Measurements from ENCODE around the gene SRBD1.

The SRBD1 gene

DNA sequence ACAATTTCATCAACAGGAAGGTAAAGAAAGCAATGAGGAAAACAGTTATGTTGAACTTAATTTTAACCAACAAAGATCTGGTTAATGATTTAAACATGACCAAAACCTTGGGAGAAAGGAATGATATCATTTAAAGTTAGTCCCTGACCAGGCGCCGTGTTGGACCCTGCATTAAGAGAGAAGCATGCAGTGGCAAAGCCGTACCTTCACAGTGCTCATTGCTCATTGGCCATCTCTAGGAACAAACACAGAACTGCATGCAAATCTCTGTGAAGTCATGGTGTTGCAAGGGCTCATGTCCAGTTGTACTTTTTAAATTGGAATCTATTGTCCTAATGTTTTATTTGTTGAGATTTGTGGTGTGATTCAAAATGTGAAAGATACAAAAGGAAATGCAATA lies 12.0 kb upstream of the SRBD1 start:
- H3K4me3 ChIP-seq (ENCODE audit: low read depth, low read length), result no peak overlapping the region
- DNase-seq (ENCODE audit: low read depth), result no peak
- TF ChIP-seq, protein P1, sequence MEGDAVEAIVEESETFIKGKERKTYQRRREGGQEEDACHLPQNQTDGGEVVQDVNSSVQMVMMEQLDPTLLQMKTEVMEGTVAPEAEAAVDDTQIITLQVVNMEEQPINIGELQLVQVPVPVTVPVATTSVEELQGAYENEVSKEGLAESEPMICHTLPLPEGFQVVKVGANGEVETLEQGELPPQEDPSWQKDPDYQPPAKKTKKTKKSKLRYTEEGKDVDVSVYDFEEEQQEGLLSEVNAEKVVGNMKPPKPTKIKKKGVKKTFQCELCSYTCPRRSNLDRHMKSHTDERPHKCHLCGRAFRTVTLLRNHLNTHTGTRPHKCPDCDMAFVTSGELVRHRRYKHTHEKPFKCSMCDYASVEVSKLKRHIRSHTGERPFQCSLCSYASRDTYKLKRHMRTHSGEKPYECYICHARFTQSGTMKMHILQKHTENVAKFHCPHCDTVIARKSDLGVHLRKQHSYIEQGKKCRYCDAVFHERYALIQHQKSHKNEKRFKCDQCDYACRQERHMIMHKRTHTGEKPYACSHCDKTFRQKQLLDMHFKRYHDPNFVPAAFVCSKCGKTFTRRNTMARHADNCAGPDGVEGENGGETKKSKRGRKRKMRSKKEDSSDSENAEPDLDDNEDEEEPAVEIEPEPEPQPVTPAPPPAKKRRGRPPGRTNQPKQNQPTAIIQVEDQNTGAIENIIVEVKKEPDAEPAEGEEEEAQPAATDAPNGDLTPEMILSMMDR (IDR thresholded peaks at IDR 0.05; ENCODE audit: insufficient read depth, low read depth, low read length, missing control alignments), result no peak

DNA sequence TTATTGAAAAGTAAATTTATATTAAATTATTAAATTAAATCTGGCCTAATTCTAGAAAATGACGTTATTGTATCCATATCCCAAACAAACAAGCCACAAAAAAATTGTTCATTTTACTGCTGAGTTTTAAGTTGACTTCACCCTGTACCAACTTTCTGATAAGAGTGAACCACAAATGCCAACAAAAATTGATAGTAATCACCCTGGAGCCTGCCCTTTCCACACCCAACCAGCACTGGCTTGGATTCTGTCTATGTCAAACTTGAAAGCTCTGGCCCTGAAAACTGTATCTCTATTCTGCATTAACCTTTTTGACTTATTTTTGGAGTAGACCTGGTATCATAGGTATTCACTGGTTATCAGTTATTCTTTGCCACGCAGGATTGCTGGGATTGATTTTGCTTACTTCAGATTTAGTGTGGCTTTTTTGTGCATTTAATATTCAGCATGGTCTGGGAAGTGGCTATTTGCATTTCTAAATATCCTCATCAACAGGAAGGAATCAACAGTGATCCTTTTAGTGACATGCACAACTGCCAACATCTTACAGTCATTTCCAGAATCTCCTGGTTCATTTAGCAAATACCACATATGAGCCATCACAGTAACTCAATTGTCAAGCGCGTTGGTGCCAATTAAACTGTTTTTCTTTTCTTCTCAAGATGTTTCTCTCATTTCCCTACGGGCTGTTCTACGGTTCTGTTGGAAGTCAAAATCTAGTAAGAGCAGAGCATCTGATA lies 11.4 kb upstream of the SRBD1 start:
- no peak for DNase-seq (ENCODE audit: low read depth)
- TF ChIP-seq, protein P1 (IDR thresholded peaks at IDR 0.05; ENCODE audit: insufficient read depth, low read depth, low read length, missing control alignments), result no peak
- H3K4me3 ChIP-seq (ENCODE audit: low read depth, low read length), result no peak overlapping the region

DNA sequence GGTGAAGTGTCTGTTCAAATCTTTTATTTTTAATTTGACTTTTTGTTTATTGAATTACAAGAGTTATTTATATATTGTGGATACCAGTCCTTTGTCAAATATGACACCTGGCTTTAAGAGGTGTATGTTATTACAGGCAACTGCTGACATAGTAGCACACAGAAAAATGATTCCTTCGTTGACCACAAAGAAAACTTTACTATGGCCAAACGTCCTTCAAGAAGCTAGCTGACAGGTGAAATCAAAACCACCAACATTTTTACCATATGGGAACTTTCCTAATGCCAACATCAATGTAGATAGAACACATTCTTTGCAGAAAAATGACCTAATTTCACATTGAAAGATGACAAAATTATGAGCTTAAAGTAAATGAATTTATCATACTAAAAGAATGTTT lies 6.4 kb upstream of the SRBD1 start:
- no peak overlapping the region for H3K4me3 ChIP-seq (ENCODE audit: low read depth, low read length)
- DNase-seq (ENCODE audit: low read depth), result no peak

GRCh38 chr2:45616658-45617411 lies 5.8 kb upstream of the SRBD1 start:
- TF ChIP-seq, protein P1 (IDR thresholded peaks at IDR 0.05; ENCODE audit: insufficient read depth, low read depth, low read length, missing control alignments), result no peak
- no peak overlapping the region for H3K4me3 ChIP-seq (ENCODE audit: low read depth, low read length)
- DNase-seq (ENCODE audit: low read depth), result no peak

More for the DNA sequence above, 6.4 kb upstream of the SRBD1 start:
- TF ChIP-seq, protein P1 (IDR thresholded peaks at IDR 0.05; ENCODE audit: insufficient read depth, low read depth, low read length, missing control alignments), result no peak

- H3K4me3 ChIP-seq (ENCODE audit: low read depth, low read length), result no peak overlapping the region
- TF ChIP-seq, protein P1 (IDR thresholded peaks at IDR 0.05; ENCODE audit: insufficient read depth, low read depth, low read length, missing control alignments), result no peak
- no peak for DNase-seq (ENCODE audit: low read depth)
Measured at GRCh38 chr2:45614871-45615415, 3.9 kb upstream of the SRBD1 start.

- no peak overlapping the region for H3K4me3 ChIP-seq (ENCODE audit: low read depth, low read length)
- TF ChIP-seq, protein P1 (IDR thresholded peaks at IDR 0.05; ENCODE audit: insufficient read depth, low read depth, low read length, missing control alignments), result no peak
- DNase-seq (ENCODE audit: low read depth), result no peak
Measured at GRCh38 chr2:45614330-45614729, 3.3 kb upstream of the SRBD1 start.

Data from GM12865 (cell line).